H9 (cell line): Measurements from ENCODE around the gene WNT3. TPM values are rescaled to one million over a fixed set of nuclear protein-coding genes. Genes with fewer than 3 reads are reported as not detected.

ENCODE experiments used
- DNase-seq: peaks from one replicate; pipeline ENCODE4 v3.0.0-alpha.2; 2017
- H2AFZ ChIP-seq: one replicate; pipeline ENCODE4 v1.6.1; 2013; ENCODE audit warnings: mild to moderate bottlenecking, low read length, control low read depth, moderate library complexity
- H2AK5ac ChIP-seq: 2 replicates; pipeline ENCODE4 v1.6.1; 2013; ENCODE audit warnings: low read length, control low read depth, mixed read lengths; ENCODE audit not compliant: insufficient read length
- H2BK120ac ChIP-seq: one replicate; pipeline ENCODE4 v1.6.1; 2013; ENCODE audit warnings: low read depth, mild to moderate bottlenecking, low read length, control low read depth, inconsistent platforms; ENCODE audit not compliant: poor library complexity, severe bottlenecking
- H2BK12ac ChIP-seq: 2 replicates; pipeline ENCODE4 v1.6.1; 2013; ENCODE audit warnings: low read length, control low read depth, mixed read lengths, low read depth; ENCODE audit not compliant: insufficient read length
- H2BK15ac ChIP-seq: 2 replicates; pipeline ENCODE4 v1.6.1; 2013; ENCODE audit warnings: low read depth, low read length, control low read depth
- H2BK20ac ChIP-seq: one replicate; pipeline ENCODE4 v1.6.1; 2013; ENCODE audit warnings: low read depth, mild to moderate bottlenecking, low read length, control low read depth, inconsistent platforms; ENCODE audit not compliant: poor library complexity, severe bottlenecking
- H2BK5ac ChIP-seq: 2 replicates; pipeline ENCODE4 v1.6.1; 2013; ENCODE audit warnings: low read length, control low read depth, mixed read lengths; ENCODE audit not compliant: insufficient read length
- H3K14ac ChIP-seq: 2 replicates; pipeline ENCODE4 v1.6.1; 2013; ENCODE audit warnings: low read length, control low read depth; ENCODE audit not compliant: insufficient read depth
- H3K18ac ChIP-seq: 2 replicates; pipeline ENCODE4 v1.6.1; 2013; ENCODE audit warnings: low read depth, mild to moderate bottlenecking, mixed read lengths, low read length, control low read depth; ENCODE audit not compliant: insufficient read length
- H3K23ac ChIP-seq: 2 replicates; pipeline ENCODE4 v1.6.1; 2013; ENCODE audit warnings: low read length, control low read depth, mixed read lengths, low read depth; ENCODE audit not compliant: insufficient read length
- H3K23me2 ChIP-seq: 2 replicates; pipeline ENCODE4 v1.6.1; 2013; ENCODE audit warnings: low read depth, mild to moderate bottlenecking, mixed read lengths, low read length, control low read depth; ENCODE audit not compliant: insufficient read length, poor library complexity, severe bottlenecking
- H3K27ac ChIP-seq: 2 replicates; pipeline ENCODE4 v1.5.1; 2013; ENCODE audit warnings: low read length, control low read depth, mixed read lengths, low read depth; ENCODE audit not compliant: insufficient read length
- H3K27me3 ChIP-seq: 2 replicates; pipeline ENCODE4 v1.6.1; 2013; ENCODE audit warnings: low read length, control low read depth, inconsistent platforms; ENCODE audit not compliant: insufficient read depth
- H3K4ac ChIP-seq: 2 replicates; pipeline ENCODE4 v1.6.1; 2013; ENCODE audit warnings: low read depth, mild to moderate bottlenecking, control low read depth, inconsistent platforms, low read length, moderate library complexity
- H3K4me1 ChIP-seq: 2 replicates; pipeline ENCODE4 v1.6.1; 2013; ENCODE audit warnings: low read length, control low read depth, inconsistent platforms; ENCODE audit not compliant: insufficient read depth
- H3K4me2 ChIP-seq: 2 replicates; pipeline ENCODE4 v1.6.1; 2013; ENCODE audit warnings: low read length, control low read depth, mixed read lengths; ENCODE audit not compliant: insufficient read length, insufficient read depth
- H3K56ac ChIP-seq: 2 replicates; pipeline ENCODE4 v1.6.1; 2013; ENCODE audit warnings: low read depth, mild to moderate bottlenecking, mixed read lengths, low read length, control low read depth; ENCODE audit not compliant: insufficient read length
- H3K79me1 ChIP-seq: 2 replicates; pipeline ENCODE4 v1.6.1; 2013; ENCODE audit warnings: low read depth, mild to moderate bottlenecking, moderate library complexity, low read length, control low read depth, inconsistent platforms; ENCODE audit not compliant: insufficient read depth, poor library complexity, severe bottlenecking
- H3K79me2 ChIP-seq: 2 replicates; pipeline ENCODE4 v1.6.1; 2013; ENCODE audit warnings: low read length, control low read depth, inconsistent platforms; ENCODE audit not compliant: insufficient read depth
- H3K9ac ChIP-seq: 2 replicates; pipeline ENCODE4 v1.6.1; 2013; ENCODE audit warnings: low read length, control low read depth, mixed read lengths; ENCODE audit not compliant: insufficient read length; ENCODE audit errors: extremely low read depth
- H3K9me3 ChIP-seq: one replicate; pipeline ENCODE4 v1.6.1; 2013; ENCODE audit warnings: low read depth, low read length, inconsistent platforms; ENCODE audit not compliant: control insufficient read depth
- H3T11ph ChIP-seq: one replicate; pipeline ENCODE4 v1.6.1; 2013; ENCODE audit warnings: mild to moderate bottlenecking, low read length, control low read depth, inconsistent platforms
- H4K20me1 ChIP-seq: one replicate; pipeline ENCODE4 v1.6.1; 2013; ENCODE audit not compliant: control insufficient read depth, insufficient read length, insufficient read depth
- H4K5ac ChIP-seq: 2 replicates; pipeline ENCODE4 v1.6.1; 2013; ENCODE audit warnings: low read depth, mild to moderate bottlenecking, mixed read lengths, low read length, control low read depth; ENCODE audit not compliant: insufficient read length
- H4K8ac ChIP-seq: replicated peaks from 2 replicates; pipeline ENCODE4 v1.6.1; 2013; ENCODE audit warnings: low read length, control low read depth, mixed read lengths, low read depth; ENCODE audit not compliant: insufficient read length
- H4K91ac ChIP-seq: 2 replicates; pipeline ENCODE4 v1.6.1; 2013; ENCODE audit warnings: low read depth, mild to moderate bottlenecking, moderate library complexity, mixed read lengths, low read length, control low read depth; ENCODE audit not compliant: insufficient read length
- H3K27ac Mint-ChIP-seq, 3 experiments: 2 replicates in 2 of 3; 3 replicates in 1 of 3; pipeline ENCODE4 v1.8.0; 2020 to 2021; ENCODE audit warnings: mixed read lengths in 3 of 3, mild to moderate bottlenecking in 1 of 3, moderate library complexity in 1 of 3
- H3K27me3 Mint-ChIP-seq: 2 replicates; pipeline ENCODE4 v1.8.0; 2021; ENCODE audit warnings: low read depth, mild to moderate bottlenecking, moderate library complexity, mixed read lengths
- H3K36me3 Mint-ChIP-seq, 3 experiments: 2 replicates in 2 of 3; 3 replicates in 1 of 3; pipeline ENCODE4 v1.8.0; 2020 to 2021; ENCODE audit warnings: low read depth in 3 of 3, mixed read lengths in 3 of 3; ENCODE audit not compliant: insufficient read depth in 1 of 3
- H3K4me1 Mint-ChIP-seq, 2 experiments: 2 replicates each; pipeline ENCODE4 v1.8.0; 2020; ENCODE audit warnings: mixed read lengths in 2 of 2
- H3K4me3 Mint-ChIP-seq, 2 experiments: 2 replicates in 1 of 2; 3 replicates in 1 of 2; pipeline ENCODE4 v1.8.0; 2020 to 2021; ENCODE audit warnings: mild to moderate bottlenecking in 2 of 2, mixed read lengths in 2 of 2, moderate library complexity in 1 of 2
- H3K9me3 Mint-ChIP-seq, 2 experiments: 2 replicates in 1 of 2; 3 replicates in 1 of 2; pipeline ENCODE4 v1.8.0; 2020; ENCODE audit warnings: mild to moderate bottlenecking in 2 of 2, mixed read lengths in 2 of 2, moderate library complexity in 1 of 2
- WGBS: extraction: QIAGEN DNeasy Blood & Tissue Kit; methylation state at CpG from one replicate; pipeline ENCODE4 v1.1.7; 2013; ENCODE audit warnings: missing lambda C conversion rate, low lambda C conversion rate, mixed read lengths; ENCODE audit not compliant: insufficient read length; ENCODE audit errors: extremely low coverage; 5-methylcytosine and 5-hydroxymethylcytosine counted together
- total RNA-seq: library from RNA; stranded (reverse); gene quantifications from 2 replicates; pipeline ENCODE4 v1.2.1, GENCODE V29; 2021
- TF ChIP-seq, protein P1 (sequence below): fragments of 200-600 bp; sonication (generic); conservative IDR thresholded peaks from 3 replicates; pipeline ENCODE4 v1.8.0; 2021; ENCODE audit warnings: antibody characterized with exemption, mild to moderate bottlenecking

Gene WNT3
- total RNA-seq, 1 experiment from 2014 or later, result 22.4 TPM

DNA sequence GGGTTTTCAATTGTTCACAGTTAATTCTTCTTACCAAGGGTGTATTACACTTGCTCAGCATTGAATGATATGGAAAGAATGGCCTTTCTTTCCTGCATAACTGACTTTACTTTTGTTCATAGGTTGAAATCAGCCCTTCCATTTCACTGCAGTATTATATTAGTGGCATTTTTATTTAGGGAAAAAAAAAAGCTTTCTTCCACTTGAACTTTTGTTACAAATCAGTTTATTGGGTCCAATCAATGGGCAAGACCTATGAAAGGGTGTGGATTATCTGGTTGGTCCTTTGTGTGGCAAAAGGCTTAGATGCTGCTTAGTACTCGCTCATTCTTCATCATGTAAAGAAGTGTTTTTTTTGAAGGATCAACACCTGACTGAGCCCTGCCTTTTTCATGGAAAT is 74.1 kb downstream of the WNT3 start:
- no peaks in the 10 kb centered on the region for H3K27me3 ChIP-seq
- H3K9ac ChIP-seq, result no peak overlapping the region
- no peak overlapping the region for H3K23ac ChIP-seq
- H3K9me3 Mint-ChIP-seq, result no peaks in the 10 kb centered on the region
- H3T11ph ChIP-seq, result no peak overlapping the region
- peaks cover 26 to 31% of the 10 kb centered on the region in 2 experiments for H3K4me1 Mint-ChIP-seq
- no peak overlapping the region for H3K4me2 ChIP-seq
- no peaks in the 10 kb centered on the region for H3K4me1 ChIP-seq
- no peak overlapping the region for H3K4me3 Mint-ChIP-seq
- no peak overlapping the region for H2AFZ ChIP-seq
- no peaks in the 10 kb centered on the region for H3K79me1 ChIP-seq
- H4K5ac ChIP-seq, result no peak overlapping the region
- no peak overlapping the region for H4K8ac ChIP-seq
- no peak overlapping the region for H4K91ac ChIP-seq
- H2BK5ac ChIP-seq, result no peak overlapping the region
- H2AK5ac ChIP-seq, result no peak overlapping the region
- no peak overlapping the region for H3K27ac ChIP-seq
- H3K36me3 Mint-ChIP-seq, result peaks cover 0 to 2% (median 0%) of the 10 kb centered on the region in 3 experiments; a peak in 3 of 7 replicates
- H3K56ac ChIP-seq, result no peak overlapping the region
- no peaks in the 10 kb centered on the region for H3K9me3 ChIP-seq
- no peaks in the 10 kb centered on the region for H3K79me2 ChIP-seq
- no peak overlapping the region for H3K4ac ChIP-seq
- TF ChIP-seq, protein P1, sequence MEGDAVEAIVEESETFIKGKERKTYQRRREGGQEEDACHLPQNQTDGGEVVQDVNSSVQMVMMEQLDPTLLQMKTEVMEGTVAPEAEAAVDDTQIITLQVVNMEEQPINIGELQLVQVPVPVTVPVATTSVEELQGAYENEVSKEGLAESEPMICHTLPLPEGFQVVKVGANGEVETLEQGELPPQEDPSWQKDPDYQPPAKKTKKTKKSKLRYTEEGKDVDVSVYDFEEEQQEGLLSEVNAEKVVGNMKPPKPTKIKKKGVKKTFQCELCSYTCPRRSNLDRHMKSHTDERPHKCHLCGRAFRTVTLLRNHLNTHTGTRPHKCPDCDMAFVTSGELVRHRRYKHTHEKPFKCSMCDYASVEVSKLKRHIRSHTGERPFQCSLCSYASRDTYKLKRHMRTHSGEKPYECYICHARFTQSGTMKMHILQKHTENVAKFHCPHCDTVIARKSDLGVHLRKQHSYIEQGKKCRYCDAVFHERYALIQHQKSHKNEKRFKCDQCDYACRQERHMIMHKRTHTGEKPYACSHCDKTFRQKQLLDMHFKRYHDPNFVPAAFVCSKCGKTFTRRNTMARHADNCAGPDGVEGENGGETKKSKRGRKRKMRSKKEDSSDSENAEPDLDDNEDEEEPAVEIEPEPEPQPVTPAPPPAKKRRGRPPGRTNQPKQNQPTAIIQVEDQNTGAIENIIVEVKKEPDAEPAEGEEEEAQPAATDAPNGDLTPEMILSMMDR, result no peak
- H4K20me1 ChIP-seq, result no peaks in the 10 kb centered on the region
- no peaks in the 10 kb centered on the region for H3K27me3 Mint-ChIP-seq
- no peak overlapping the region for H2BK120ac ChIP-seq
- H2BK20ac ChIP-seq, result no peak overlapping the region
- H2BK15ac ChIP-seq, result no peak overlapping the region
- H3K23me2 ChIP-seq, result no peaks in the 10 kb centered on the region
- no peak overlapping the region for H3K18ac ChIP-seq
- H3K14ac ChIP-seq, result no peak overlapping the region
- no CpG with 5 or more reads among the region's 1 CpG for WGBS
- no peak overlapping the region for H3K27ac Mint-ChIP-seq
- H2BK12ac ChIP-seq, result no peak overlapping the region
- DNase-seq, result no peak
